ENCODE data around the gene ARMS2.

ARMS2 gene

GRCh38 chr10:122454603-122455080, at the start of gene ARMS2:
TSS of gene ARMS2 (plus strand) at chr10:122454653. CDS start at chr10:122454728, 75 bp downstream.
- no peak for DNase-seq (ENCODE audit: low spot score)

GRCh38 chr10:122407375-122408125, 46.9 kb upstream of the ARMS2 start:
- DNase-seq (ENCODE audit: low spot score), result no peak

- no peak for DNase-seq (ENCODE audit: low spot score)
Measured at GRCh38 chr10:122413327-122413726, 41.1 kb upstream of the ARMS2 start.

GRCh38 chr10:122417667-122418066, 36.8 kb upstream of the ARMS2 start:
- no peak for DNase-seq (ENCODE audit: low spot score)

GRCh38 chr10:122419016-122419415, 35.4 kb upstream of the ARMS2 start:
- DNase-seq (ENCODE audit: low spot score), result no peak

- no peak for DNase-seq (ENCODE audit: low spot score)
Measured at GRCh38 chr10:122419876-122420623, 34.4 kb upstream of the ARMS2 start.

GRCh38 chr10:122420624-122421007, 33.8 kb upstream of the ARMS2 start:
- DNase-seq (ENCODE audit: low spot score), result no peak

- no peak for DNase-seq (ENCODE audit: low spot score)
Measured at GRCh38 chr10:122421054-122421625, 33.3 kb upstream of the ARMS2 start.

- DNase-seq (ENCODE audit: low spot score), result no peak
Measured at GRCh38 chr10:122421742-122422141, 32.7 kb upstream of the ARMS2 start.

GRCh38 chr10:122422266-122422989, 32.0 kb upstream of the ARMS2 start:
- no peak for DNase-seq (ENCODE audit: low spot score)

- DNase-seq (ENCODE audit: low spot score), result no peak
Measured at GRCh38 chr10:122424059-122424458, 30.4 kb upstream of the ARMS2 start.

- DNase-seq (ENCODE audit: low spot score), result no peak
Measured at GRCh38 chr10:122426829-122427228, 27.6 kb upstream of the ARMS2 start.

GRCh38 chr10:122427280-122427679, 27.2 kb upstream of the ARMS2 start:
- DNase-seq (ENCODE audit: low spot score), result no peak

- DNase-seq (ENCODE audit: low spot score), result peak; percentile 42
Measured at GRCh38 chr10:122435212-122435827, 19.1 kb upstream of the ARMS2 start.

- peak; percentile 71 for DNase-seq (ENCODE audit: low spot score)
Measured at GRCh38 chr10:122441961-122442360, 12.5 kb upstream of the ARMS2 start.

GRCh38 chr10:122445469-122445868, 9.0 kb upstream of the ARMS2 start:
- no peak for DNase-seq (ENCODE audit: low spot score)

GRCh38 chr10:122445904-122446303, 8.5 kb upstream of the ARMS2 start:
- DNase-seq (ENCODE audit: low spot score), result no peak

GRCh38 chr10:122446668-122447423, 7.6 kb upstream of the ARMS2 start:
- DNase-seq (ENCODE audit: low spot score), result peak; percentile 52

GRCh38 chr10:122448600-122448999, 5.9 kb upstream of the ARMS2 start:
- no peak for DNase-seq (ENCODE audit: low spot score)

GRCh38 chr10:122449153-122449552, 5.3 kb upstream of the ARMS2 start:
- DNase-seq (ENCODE audit: low spot score), result no peak

GRCh38 chr10:122450353-122450990, 4.0 kb upstream of the ARMS2 start:
- DNase-seq (ENCODE audit: low spot score), result no peak
